HepG2 (cell line): Measurements from ENCODE around the gene TRAF5. TPM values are rescaled to one million over a fixed set of nuclear protein-coding genes. Genes with fewer than 3 reads are reported as not detected.

ENCODE experiments used
- ATM ChIP-seq: fragments of 450-650 bp; IDR thresholded peaks from 2 replicates; pipeline ENCODE4 v1.7.1; 2017; ENCODE audit warnings: mild to moderate bottlenecking, borderline replicate concordance
- CSRNP1 ChIP-seq: sonication (generic); formaldehyde crosslinking; IDR thresholded peaks from 2 replicates; pipeline ENCODE4 v1.8.1; 2023; ENCODE audit warnings: mild to moderate bottlenecking, missing genetic modification reagents
- DDIT3 ChIP-seq: sonication (generic); formaldehyde crosslinking; IDR thresholded peaks from 2 replicates; pipeline ENCODE4 v1.4.0; 2020; ENCODE audit warnings: mild to moderate bottlenecking, missing genetic modification reagents
- HBP1 ChIP-seq: IDR thresholded peaks from 2 replicates; pipeline ENCODE4 v1.6.1; 2016; ENCODE audit warnings: low read depth, control low read depth
- HNF4G ChIP-seq, 2 experiments: sonication (generic) in 1 of 2; formaldehyde crosslinking in 1 of 2; IDR thresholded peaks; 2 replicates each; pipeline versions ENCODE4 v1.4.0 to v1.6.1; 2011 to 2020; ENCODE audit warnings: borderline replicate concordance in 2 of 2, low read depth in 2 of 2, mild to moderate bottlenecking in 2 of 2, low read length in 1 of 2, missing genetic modification reagents in 1 of 2, moderate library complexity in 1 of 2
- MIER3 ChIP-seq: IDR thresholded peaks from 2 replicates; pipeline ENCODE4 v1.6.1; 2016; ENCODE audit warnings: missing compliant biosample characterization, borderline replicate concordance
- NR3C1 ChIP-seq: sonication (generic); formaldehyde crosslinking; IDR thresholded peaks from 2 replicates; pipeline ENCODE4 v1.4.0; 2020; ENCODE audit warnings: missing genetic modification reagents
- PCBP1 ChIP-seq: fragments of 200-400 bp; formaldehyde crosslinking; IDR thresholded peaks from 2 replicates; pipeline ENCODE4 v1.6.1; 2017; ENCODE audit warnings: mild to moderate bottlenecking, low read depth, low read length, borderline replicate concordance
- SRSF9 ChIP-seq: fragments of 200-400 bp; formaldehyde crosslinking; IDR thresholded peaks from 2 replicates; pipeline ENCODE4 v1.6.1; 2018; ENCODE audit warnings: borderline replicate concordance, mild to moderate bottlenecking, low read depth, low read length; ENCODE audit not compliant: insufficient read depth, poor library complexity, severe bottlenecking
- TFDP2 ChIP-seq: sonication (generic); formaldehyde crosslinking; IDR thresholded peaks from 2 replicates; pipeline ENCODE4 v1.4.0; 2020; ENCODE audit warnings: missing genetic modification reagents
- TGIF2 ChIP-seq: IDR thresholded peaks from 2 replicates; pipeline ENCODE4 v1.6.1; 2016; ENCODE audit warnings: control low read depth, missing compliant biosample characterization
- ZBTB2 ChIP-seq: sonication (generic); formaldehyde crosslinking; IDR thresholded peaks from 2 replicates; pipeline ENCODE4 v1.8.0; 2022; ENCODE audit warnings: low read depth, missing genetic modification reagents
- ZBTB42 ChIP-seq: sonication (generic); formaldehyde crosslinking; IDR thresholded peaks from 2 replicates; pipeline ENCODE4 v1.5.0; 2020; ENCODE audit warnings: mild to moderate bottlenecking, missing genetic modification reagents
- ZNF251 ChIP-seq: sonication (generic); formaldehyde crosslinking; IDR thresholded peaks from 2 replicates; pipeline ENCODE4 v1.9.0; 2021; ENCODE audit warnings: mild to moderate bottlenecking, missing genetic modification reagents
- ZNF253 ChIP-seq: sonication (generic); formaldehyde crosslinking; IDR thresholded peaks from 2 replicates; pipeline ENCODE4 v1.8.0; 2022; ENCODE audit warnings: mild to moderate bottlenecking, missing genetic modification reagents, borderline replicate concordance
- ZNF275 ChIP-seq: sonication (generic); formaldehyde crosslinking; IDR thresholded peaks from 2 replicates; pipeline ENCODE4 v1.8.0; 2022; ENCODE audit warnings: missing genetic modification reagents, mild to moderate bottlenecking, inconsistent platforms, borderline replicate concordance
- ZNF563 ChIP-seq: sonication (generic); formaldehyde crosslinking; IDR thresholded peaks from 2 replicates; pipeline ENCODE4 v1.8.0; 2022; ENCODE audit warnings: mild to moderate bottlenecking, moderate library complexity, missing genetic modification reagents
- ZNF724P ChIP-seq: sonication (generic); formaldehyde crosslinking; IDR thresholded peaks from 2 replicates; pipeline ENCODE4 v1.8.0; 2022; ENCODE audit warnings: missing genetic modification reagents, borderline replicate concordance
- ZSCAN9 ChIP-seq: IDR thresholded peaks from 2 replicates; pipeline ENCODE4 v1.6.1; 2016; ENCODE audit warnings: borderline replicate concordance
- polyA plus RNA-seq, 8 experiments: library from polyadenylated mRNA; depleted of rRNA in 3 of 8; stranded (reverse) in 7 of 8; unstranded in 1 of 8; fragments of >200 nt; fragmentation: Illumina TruSeq in 4 of 8; extraction: Trizol in 4 of 8; gene quantifications; 2 replicates each; pipeline versions ENCODE4 v1.2.1 to v1.2.3, GENCODE V29; 2011 to 2016; ENCODE audit warnings: low read depth in 4 of 8, missing spikeins in 1 of 8, mixed read lengths in 1 of 8; ENCODE audit not compliant: insufficient read depth in 1 of 8
- total RNA-seq, 5 experiments: library from RNA; depleted of rRNA; stranded (reverse); fragments of >200 nt; fragmentation: Illumina TruSeq; extraction: Trizol; gene quantifications; 2 replicates each; pipeline ENCODE4 v1.2.3, GENCODE V29; 2016; ENCODE audit warnings: low read depth in 1 of 5

The TRAF5 gene
- total and polyA plus RNA-seq, 2 of the 13 experiments (the other 11 are each of a cell fraction or from before 2014, with no cell fraction given) = 0.27 to 1.6 TPM

DNA sequence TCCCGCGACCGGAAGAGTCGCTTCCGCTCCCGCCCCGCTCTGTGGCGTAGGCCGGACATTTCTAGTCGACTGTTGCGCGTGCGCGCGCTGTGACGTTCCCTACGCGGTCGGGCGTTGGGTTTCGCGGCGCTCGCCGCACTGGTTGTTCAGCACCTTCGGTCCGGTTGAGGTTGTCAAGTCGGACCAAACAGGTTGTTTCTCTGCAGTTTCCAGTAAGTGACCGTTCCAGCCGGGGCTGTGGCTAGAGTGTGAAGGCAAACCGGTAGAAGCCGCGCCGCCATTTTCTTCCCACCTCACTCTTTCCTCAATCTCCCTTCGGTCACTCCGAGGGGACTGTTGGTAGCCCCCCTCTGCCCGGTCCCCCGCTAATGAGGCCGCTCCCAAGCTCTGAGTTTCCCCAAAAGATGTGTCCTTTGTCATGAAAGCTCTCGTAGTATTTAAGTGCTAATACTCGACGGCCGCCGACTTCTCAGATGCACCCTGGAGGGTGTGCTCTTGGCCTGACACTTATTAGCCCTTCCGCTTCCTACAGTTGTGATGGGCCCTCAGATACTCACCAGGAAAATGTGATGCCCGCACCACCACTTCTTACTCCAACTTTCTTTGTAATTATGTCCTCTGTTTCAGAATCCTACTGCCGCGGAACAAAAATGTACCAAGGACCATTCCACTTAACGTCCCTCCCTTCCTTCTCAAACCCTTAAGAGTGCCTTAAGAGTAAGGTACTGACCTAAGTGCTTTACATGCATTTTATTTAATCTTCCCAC, 56.3 kb downstream of the TRAF5 start (continued):
- TF ChIP-seq ZBTB2 (CRISPR knock-in tag) (peak; percentile 54; the same call in 1 of the 2 replicates), ATM (no peak), ZNF275 (CRISPR knock-in tag) (no peak; the same call in 1 of the 2 replicates), ZNF563 (CRISPR knock-in tag) (peak; percentile 84), TFDP2 (peak; percentile 73; the same call in 1 of the 2 replicates), HBP1 (CRISPR knock-in tag) (0 out of 2 replicates have a peak, but pooled peaks have one; percentile 45), ZSCAN9 (CRISPR knock-in tag) (0 out of 2 replicates have a peak, but pooled peaks have one; percentile 74), TGIF2 (CRISPR knock-in tag) (peak; percentile 65; the same call in 1 of the 2 replicates), NR3C1 (no peak), ZNF253 (CRISPR knock-in tag) (no peak), CSRNP1 (CRISPR knock-in tag) (peak; percentile 82; the same call in 1 of the 2 replicates), DDIT3 (CRISPR knock-in tag) (no peak), HNF4G (IDR thresholded peaks at IDR 0.05; ENCODE audit: borderline replicate concordance, low read depth, low read length) (no peak), HNF4G (CRISPR knock-in tag; IDR thresholded peaks at IDR 0.05; ENCODE audit: borderline replicate concordance, low read depth) (no peak), ZBTB42 (peak; percentile 82; the same call in 1 of the 2 replicates), SRSF9 (no peak), PCBP1 (no peak), ZNF251 (CRISPR knock-in tag) (no peak), ZNF724P (CRISPR knock-in tag) (no peak), MIER3 (CRISPR knock-in tag) (no peak)
